Brain microvascular endothelial cell (primary cell): ENCODE results near the gene NDUFA8.

ENCODE experiments used
- DNase-seq: peaks from one replicate; pipeline ENCODE4 v3.0.0-alpha.2; 2020
- H3K27ac ChIP-seq: fragments of 250-450 bp; sonication (Bioruptor Pico); 2 replicates; pipeline ENCODE4 v1.5.1; 2020; ENCODE audit warnings: mild to moderate bottlenecking, moderate library complexity
- H3K27me3 ChIP-seq: fragments of 250-450 bp; sonication (Bioruptor Pico); replicated peaks from 2 replicates; pipeline ENCODE4 v1.5.1; 2020; ENCODE audit warnings: mild to moderate bottlenecking
- H3K36me3 ChIP-seq: fragments of 250-450 bp; sonication (Bioruptor Pico); replicated peaks from 2 replicates; pipeline ENCODE4 v1.5.1; 2020; ENCODE audit warnings: mild to moderate bottlenecking
- H3K4me3 ChIP-seq: 2 replicates; pipeline ENCODE4 v1.5.1; 2011; ENCODE audit warnings: low read depth, mild to moderate bottlenecking, control low read depth, low read length, moderate library complexity
- CTCF ChIP-seq: IDR thresholded peaks from 2 replicates; pipeline ENCODE4 v1.5.1; 2011; ENCODE audit warnings: low read depth, mild to moderate bottlenecking, moderate library complexity, low read length, control low read depth, inconsistent platforms; ENCODE audit errors: missing control alignments
- in situ Hi-C: cut with HindIII; loops from 2 replicates; pipeline ENCODE4 v1.10.0; 2017; ENCODE audit warnings: low sequenced_read_pairs, low pct_ligation_motif_present

The NDUFA8 gene

GRCh38 chr9:122195875-122196274 is 36.3 kb upstream of the NDUFA8 start:
- no peak overlapping the region for H3K27ac ChIP-seq
- no peaks in the 10 kb centered on the region for H3K36me3 ChIP-seq
- no peak for DNase-seq
- in situ Hi-C loops = no loop called here
- H3K27me3 ChIP-seq = peaks cover 9% of the 10 kb centered on the region
- H3K4me3 ChIP-seq = no peak overlapping the region
- no peak for TF ChIP-seq CTCF

DNA sequence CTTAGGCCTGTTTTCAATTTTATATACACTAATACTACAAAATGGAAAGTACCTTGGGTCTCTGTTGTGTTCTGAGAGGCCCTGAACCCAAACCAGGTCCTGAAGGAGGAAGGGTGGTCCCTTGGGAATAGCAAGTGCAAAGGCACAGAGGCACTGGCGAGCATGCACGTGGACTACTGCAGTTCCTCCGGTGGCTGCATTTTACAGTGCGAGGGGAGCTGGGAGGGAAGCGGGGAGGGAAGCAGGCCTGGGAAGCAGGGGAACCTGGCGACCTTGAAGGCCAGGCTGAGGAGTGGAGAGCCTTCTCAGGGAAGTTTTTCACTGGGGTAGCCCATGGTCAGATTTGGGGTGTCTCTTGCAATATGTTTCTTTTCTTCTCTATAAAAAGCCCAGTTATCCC is 34.1 kb upstream of the NDUFA8 start:
- no peak overlapping the region for H3K4me3 ChIP-seq
- TF ChIP-seq CTCF = no peak
- in situ Hi-C loops = no loop called here
- H3K27me3 ChIP-seq = peaks cover 9% of the 10 kb centered on the region
- H3K27ac ChIP-seq = no peak overlapping the region
- no peaks in the 10 kb centered on the region for H3K36me3 ChIP-seq
- DNase-seq = no peak

DNA sequence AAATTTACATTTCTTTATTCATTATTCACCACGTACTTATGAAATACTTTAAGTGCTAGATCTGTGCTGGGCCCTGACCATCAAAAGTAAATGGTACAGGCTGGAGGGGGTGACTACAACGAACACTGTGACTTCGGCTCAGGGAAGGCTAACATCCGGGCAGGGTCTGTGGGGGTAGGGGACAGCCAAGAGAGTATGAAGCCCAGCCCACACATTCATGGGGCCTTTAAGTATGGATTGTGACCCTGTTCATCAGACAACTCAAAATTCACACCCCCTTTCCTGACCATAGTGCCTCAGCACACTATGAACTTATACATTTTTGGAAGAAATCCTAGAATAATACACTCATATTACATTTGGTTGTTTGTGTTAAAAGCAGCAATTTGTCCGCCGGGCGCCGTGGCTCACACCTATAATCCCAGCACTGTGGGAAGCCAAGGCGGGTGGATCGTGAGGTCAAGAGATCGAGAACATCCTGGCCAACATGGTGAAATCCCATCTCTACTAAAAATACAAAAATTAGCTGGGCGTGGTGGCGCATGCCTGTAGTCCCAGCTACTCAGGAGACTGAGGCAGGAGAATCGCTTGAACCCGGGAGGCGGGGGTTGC is 33.4 kb upstream of the NDUFA8 start:
- in situ Hi-C loops = no loop called here

DNA sequence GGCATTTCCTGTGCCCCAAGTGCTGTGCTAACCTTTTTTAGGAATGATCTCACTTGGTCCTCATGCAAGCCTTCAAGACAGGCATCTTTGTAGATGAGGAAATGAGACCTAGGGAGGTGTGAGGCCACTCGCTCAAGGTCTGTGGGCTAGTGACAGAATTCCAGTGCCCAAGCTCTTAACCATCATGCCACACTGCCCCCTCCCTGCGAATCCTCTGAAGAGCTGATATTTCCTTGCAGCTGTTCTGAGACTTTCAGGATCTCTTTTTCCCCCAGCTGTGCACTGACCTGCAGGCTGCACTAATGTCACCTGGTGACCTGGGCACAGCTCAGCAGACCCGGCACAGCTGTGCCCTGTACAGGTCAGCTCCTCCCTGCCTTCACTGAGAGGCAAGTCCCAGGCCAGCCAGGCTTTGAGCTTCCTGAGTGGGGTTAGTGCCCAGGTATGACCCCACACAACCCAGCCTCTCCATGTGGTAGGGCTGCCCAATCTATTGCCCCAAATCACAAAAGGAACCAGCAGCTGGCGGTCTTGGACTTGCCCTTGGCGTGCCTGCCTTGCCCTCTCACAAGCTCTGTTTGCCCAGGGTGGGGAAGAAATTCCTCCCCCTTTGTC is 32.8 kb upstream of the NDUFA8 start:
- no peak for TF ChIP-seq CTCF
- DNase-seq = no peak
- in situ Hi-C loops = no loop called here
- H3K36me3 ChIP-seq = no peaks in the 10 kb centered on the region
- H3K27ac ChIP-seq = no peak overlapping the region
- H3K4me3 ChIP-seq = no peak overlapping the region
- H3K27me3 ChIP-seq = peaks cover 4% of the 10 kb centered on the region

More for the DNA sequence above, 33.4 kb upstream of the NDUFA8 start:
- Histone ChIP-seq H3K27ac (no peak overlapping the region), H3K36me3 (no peaks in the 10 kb centered on the region), H3K4me3 (no peak overlapping the region), H3K27me3 (peaks cover 9% of the 10 kb centered on the region)
- no peak for TF ChIP-seq CTCF
- peak; percentile 2 for DNase-seq

DNA sequence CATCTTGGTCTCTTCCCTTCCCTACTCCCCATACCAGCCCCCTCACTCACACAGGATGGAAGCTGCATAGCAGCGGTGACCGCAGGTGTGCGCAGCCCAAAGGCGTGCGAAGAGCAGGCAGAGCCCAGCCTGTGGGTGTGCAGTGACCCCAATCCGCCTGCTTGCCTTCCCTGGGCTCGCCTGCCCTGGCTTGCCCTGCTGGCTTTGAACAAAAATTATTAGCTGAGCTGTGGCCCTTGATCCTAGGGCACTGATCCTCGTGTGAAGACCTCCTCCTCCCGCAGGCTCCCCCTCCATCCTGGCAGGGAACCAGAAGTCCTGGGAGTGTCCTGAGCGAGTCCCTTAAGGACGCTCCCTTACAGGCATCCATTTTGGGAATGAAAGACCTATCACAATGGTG is 32.0 kb upstream of the NDUFA8 start:
- Histone ChIP-seq H3K27ac (no peak overlapping the region), H3K4me3 (no peak overlapping the region), H3K27me3 (peaks cover 2% of the 10 kb centered on the region), H3K36me3 (no peaks in the 10 kb centered on the region)
- no peak for DNase-seq
- TF ChIP-seq CTCF = no peak
- in situ Hi-C loops = no loop called here
